D341Med (cell line): Measurements from ENCODE around the gene SV2A.
"Not testable (repeated sequence)": the region's sequence is repeated elsewhere in the genome, so short reads cannot be mapped to it uniquely, and the experiment has no call there.

Experiments used
- DNase-seq: peaks from one replicate; pipeline ENCODE4 v3.0.0; 2012; ENCODE audit warnings: low spot score

Gene SV2A, protein sequence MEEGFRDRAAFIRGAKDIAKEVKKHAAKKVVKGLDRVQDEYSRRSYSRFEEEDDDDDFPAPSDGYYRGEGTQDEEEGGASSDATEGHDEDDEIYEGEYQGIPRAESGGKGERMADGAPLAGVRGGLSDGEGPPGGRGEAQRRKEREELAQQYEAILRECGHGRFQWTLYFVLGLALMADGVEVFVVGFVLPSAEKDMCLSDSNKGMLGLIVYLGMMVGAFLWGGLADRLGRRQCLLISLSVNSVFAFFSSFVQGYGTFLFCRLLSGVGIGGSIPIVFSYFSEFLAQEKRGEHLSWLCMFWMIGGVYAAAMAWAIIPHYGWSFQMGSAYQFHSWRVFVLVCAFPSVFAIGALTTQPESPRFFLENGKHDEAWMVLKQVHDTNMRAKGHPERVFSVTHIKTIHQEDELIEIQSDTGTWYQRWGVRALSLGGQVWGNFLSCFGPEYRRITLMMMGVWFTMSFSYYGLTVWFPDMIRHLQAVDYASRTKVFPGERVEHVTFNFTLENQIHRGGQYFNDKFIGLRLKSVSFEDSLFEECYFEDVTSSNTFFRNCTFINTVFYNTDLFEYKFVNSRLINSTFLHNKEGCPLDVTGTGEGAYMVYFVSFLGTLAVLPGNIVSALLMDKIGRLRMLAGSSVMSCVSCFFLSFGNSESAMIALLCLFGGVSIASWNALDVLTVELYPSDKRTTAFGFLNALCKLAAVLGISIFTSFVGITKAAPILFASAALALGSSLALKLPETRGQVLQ

GRCh38 chr1:149917571-149918144, at the start of gene SV2A:
TSS of gene SV2A (minus strand) at chr1:149917844. CDS start at chr1:149913840, 4,004 bp downstream.
- peak; percentile 79 for DNase-seq

GRCh38 chr1:149967041-149967440, 49.4 kb upstream of the SV2A start:
- no peak for DNase-seq

- DNase-seq = no peak
These were observed 48.8 kb upstream of the SV2A start for GRCh38 chr1:149966405-149966804.

- no peak for DNase-seq
These were observed 47.8 kb upstream of the SV2A start for GRCh38 chr1:149965440-149965839.

GRCh38 chr1:149963358-149963757, 45.7 kb upstream of the SV2A start:
- DNase-seq = no peak

GRCh38 chr1:149962736-149963135, 45.1 kb upstream of the SV2A start:
- no peak for DNase-seq

DNA sequence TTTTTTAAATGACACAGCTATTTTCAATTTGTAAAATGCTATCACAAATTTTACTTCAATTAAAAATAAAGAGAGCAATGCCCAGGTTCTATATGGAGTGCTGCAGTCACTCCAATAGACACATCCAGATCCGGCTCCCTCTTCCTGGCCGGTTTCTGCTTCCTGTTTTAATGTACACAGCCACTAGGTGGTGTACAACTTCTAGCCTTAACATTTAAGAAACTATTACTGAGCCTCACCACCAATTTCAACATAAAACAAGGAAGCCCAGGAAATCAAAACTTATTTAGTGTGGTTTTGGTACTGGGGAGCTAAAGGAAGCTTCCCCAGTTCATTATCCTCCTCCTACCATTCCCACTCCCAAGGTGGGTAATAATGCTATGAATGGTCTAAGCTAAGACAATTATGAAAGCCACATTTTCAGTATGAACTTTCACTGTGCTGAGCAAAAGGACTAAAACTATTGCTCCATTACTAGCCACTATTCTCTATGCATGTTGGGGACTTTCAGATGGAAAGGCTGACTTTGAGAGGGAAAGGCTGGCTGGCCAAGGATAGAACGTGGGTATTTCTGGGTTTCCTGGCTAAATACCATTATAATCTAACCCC, 44.5 kb upstream of the SV2A start:
- peak; percentile 80 for DNase-seq

DNA sequence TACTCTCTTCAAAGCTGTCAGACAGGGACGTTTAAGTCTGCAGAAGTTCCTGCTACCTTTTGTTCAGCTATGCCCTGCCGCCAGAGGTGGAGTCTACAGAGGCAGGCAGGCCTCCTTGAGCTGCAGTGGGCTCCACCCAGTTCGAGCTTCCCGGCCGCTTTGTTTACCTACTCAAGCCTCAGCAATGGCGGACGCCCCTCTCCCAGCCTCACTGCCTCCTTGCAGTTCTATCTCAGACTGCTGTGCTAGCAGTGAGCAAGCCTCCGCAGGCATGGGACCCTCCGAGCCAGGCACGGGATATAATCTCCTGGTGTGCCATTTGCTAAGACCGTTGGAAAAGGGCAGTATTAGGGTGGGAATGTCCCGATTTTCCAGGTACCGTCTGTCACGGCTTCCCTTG, 39.9 kb upstream of the SV2A start:
- DNase-seq = not testable (repeated sequence)

DNA sequence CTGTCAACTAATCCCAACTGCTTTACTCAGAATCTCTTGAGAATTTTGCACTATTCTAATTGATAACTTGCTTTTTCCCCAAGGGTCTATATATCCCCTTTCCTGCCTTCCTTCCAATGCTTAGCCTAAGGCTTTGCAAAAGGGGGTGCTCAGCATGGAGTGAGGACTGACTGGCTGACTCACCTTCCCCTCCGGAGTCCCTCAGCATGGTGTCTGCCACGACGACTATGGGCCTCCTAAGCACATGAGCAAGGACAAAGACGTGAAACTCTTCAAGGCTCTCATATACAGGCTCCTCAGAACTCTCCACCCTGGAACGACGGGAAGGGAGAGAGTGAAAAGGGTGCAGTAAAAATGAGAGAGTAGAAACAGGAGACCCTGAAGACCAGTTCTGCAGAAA, 32.3 kb upstream of the SV2A start:
- DNase-seq = no peak

- no peak for DNase-seq
These were observed 27.6 kb upstream of the SV2A start for GRCh38 chr1:149945206-149945605.

DNA sequence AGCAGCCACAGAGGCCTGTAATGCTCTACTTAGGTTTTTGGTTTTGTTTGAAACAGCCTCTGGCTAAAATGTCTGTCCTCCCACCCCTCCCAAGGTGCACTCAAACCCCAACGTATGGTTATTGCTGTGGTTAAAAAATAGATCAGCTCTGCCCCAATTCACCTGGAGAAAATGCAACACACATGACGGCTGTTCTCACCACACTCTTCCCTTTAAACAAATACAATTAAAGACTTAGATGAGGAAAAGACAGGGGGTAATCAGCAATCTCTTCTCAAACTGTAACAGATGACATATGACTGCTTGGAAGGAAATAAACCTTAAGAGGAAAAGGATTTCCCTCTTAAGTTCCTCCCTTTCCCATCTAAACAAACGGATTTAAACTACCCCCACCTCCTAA, 25.2 kb upstream of the SV2A start:
- no peak for DNase-seq

DNA sequence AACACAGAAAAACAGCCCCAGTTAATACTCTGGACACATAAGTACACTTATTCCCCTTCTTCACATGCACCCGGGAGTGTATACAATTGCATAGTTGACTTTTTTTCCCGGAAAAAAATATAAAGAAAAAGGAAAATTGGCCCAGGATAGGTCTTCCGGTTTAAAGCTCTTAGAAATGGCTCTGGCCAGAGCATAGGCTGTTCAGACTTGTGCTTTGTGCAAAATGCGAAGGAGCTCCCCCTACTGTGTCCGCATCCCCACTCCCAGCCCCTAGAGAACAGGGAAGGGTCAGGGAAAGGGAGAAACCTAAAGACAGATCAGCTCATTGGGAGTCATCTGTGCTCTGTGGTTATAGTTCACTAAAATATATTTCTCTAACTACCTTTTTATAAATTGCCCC, 24.6 kb upstream of the SV2A start:
- peak; percentile 69 for DNase-seq

DNA sequence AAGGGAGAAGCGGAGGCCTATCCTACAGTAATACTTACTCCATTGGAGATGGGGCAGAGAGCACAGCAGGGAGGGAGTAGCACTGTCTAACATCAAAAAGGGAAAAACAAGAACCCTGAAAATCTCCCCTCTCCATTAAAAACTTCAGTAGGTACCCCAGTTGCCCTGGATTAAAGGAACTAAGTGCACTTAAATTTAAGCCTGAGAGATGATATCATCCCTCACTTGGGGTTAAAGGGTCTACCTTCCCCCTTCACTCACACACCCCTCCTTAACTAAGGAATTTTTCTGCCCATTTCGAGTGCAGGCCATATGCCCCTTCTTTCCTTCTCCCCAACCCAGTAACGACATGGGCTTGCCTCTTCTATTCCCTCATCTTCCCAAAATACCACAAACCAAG, 22.8 kb upstream of the SV2A start:
- no peak for DNase-seq

DNA sequence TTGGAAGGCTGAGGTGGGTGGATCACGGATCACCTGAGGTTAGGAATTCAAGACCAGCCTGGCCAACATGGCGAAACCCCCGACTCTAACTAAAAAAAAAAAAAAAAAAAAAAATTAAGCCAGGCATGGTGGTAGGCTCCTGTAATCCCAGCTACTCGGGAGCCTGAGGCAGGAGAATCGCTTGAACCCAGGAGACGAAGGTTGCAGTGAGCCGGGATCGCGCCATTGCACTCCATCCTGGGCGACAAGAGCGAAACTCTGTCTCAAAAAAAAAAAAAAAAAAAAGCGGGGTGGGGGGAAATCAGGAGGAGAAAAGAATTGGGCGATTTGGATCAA, 21.0 kb upstream of the SV2A start:
- not testable (repeated sequence) for DNase-seq

DNA sequence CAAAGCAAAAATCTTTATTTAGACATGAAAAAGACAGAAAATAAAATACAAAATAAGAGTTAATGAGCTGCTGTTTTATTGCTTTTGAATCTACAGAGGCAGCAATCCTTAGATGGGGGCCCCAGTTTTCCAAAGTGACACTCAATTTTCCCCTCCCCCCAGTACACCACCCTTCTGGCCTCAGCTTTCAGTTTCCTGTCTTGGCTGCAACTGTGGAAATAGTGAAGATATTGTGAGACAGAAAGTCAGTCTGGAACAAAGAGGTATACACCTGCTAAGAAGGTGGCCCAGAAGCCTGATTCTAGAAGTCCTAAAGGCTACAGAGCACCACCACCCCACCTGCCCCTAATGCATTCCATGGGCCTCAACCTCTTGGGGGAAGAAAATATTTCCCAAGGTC, 20.1 kb upstream of the SV2A start:
- DNase-seq = no peak

GRCh38 chr1:149936992-149937705, 19.5 kb upstream of the SV2A start:
- no peak for DNase-seq

GRCh38 chr1:149936170-149936991, 18.7 kb upstream of the SV2A start, which contains the start of gene MTMR11:
TSS of gene MTMR11 (minus strand) at chr1:149936879. CDS start at chr1:149936647, 232 bp downstream.
- no peak for DNase-seq

DNA sequence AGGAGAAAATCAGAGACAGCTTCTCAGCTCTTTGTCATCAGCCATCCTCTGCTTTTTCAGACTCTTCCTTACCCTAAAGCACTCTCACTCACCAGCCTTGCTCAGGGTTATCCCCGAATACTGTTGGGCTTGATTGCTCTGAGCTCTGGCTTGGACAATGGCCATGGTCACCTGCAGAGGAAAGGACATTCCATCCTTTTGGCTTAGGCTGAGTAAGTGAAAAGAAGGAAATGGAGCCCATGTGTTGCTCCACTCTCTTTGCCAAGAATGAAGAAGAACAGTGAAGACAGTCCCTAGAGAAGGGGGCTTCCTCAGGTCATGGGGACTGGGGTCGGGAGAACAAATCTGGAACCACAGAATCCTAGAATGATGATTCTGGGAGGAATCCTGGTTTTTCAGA, 16.7 kb upstream of the SV2A start:
- DNase-seq = no peak

DNA sequence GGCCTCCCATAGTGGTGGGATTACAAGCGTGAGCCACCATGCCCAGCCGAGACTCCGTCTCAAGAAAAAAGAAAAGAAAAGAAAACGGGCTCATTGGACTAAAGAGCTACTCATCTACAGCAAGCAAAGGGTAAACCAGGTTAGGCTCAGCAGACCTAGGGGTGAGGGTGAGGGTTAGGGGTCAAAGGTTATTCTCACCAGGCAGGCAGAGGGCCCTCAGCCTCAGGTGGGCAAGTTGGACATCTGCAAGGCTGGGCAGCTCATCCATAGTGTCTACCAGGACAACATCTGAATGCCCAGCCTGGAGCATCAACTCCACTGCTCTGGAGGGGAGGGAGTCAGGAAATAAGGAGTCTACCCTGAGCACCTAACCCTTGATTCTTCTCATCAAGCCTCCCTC, 15.6 kb upstream of the SV2A start:
- DNase-seq = no peak

DNA sequence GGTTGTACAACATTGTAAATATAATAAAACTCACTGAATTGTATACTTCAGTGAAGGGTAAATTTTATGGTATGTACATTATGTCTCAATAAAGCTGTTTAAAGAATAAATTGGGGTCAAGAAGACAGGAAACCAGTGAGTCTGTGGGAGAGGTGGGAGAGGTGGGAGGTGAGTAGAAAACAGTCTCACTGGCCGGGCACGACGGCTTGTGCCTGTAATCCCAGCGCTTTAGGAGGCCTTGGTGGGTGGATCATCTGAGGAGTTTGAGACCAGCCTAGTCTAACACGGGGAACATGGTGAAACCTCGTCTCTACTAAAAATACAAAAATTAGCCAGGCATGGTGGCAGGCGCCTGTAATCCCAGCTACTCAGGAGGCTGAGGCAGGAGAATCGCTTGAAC, 14.8 kb upstream of the SV2A start:
- no peak for DNase-seq

GRCh38 chr1:149931212-149931790, 13.7 kb upstream of the SV2A start:
- DNase-seq = no peak
